ENCODE measurements around the gene RAB34. TPM values are rescaled to one million over a fixed set of nuclear protein-coding genes. Genes with fewer than 3 reads are reported as not detected.
"Not testable (repeated sequence)": the region's sequence is repeated elsewhere in the genome, so short reads cannot be mapped to it uniquely, and the experiment has no call there.

The RAB34 gene
- total and polyA plus RNA-seq, 11 donors: 11.5 to 31.7 (median 17.7) TPM

GRCh38 chr17:28737316-28737715, 19.6 kb upstream of the RAB34 start:
- Histone ChIP-seq H3K27me3 (no peaks in the 10 kb centered on the region), H3K27ac (no peak overlapping the region), H3K4me1 (peaks cover 0 to 8% (median 0%) of the 10 kb centered on the region in 12 donors), H3K9me3 (no peaks in the 10 kb centered on the region), H3K4me3 (no peak overlapping the region), H3K36me3 (no peaks in the 10 kb centered on the region)
- DNase-seq: peak in 1 of 5 donors; percentile 24
- TF ChIP-seq CTCF (IDR thresholded peaks at IDR 0.05): no peak
- TF ChIP-seq POLR2A (IDR thresholded peaks at IDR 0.05): no peak
- ATAC-seq: peak in 1 of 4 donors; percentile 12
- WGBS, 4 donors: 95 to 98% (median 96%) methylated on average over 6 to 12 of the region's 12 CpGs
- intact Hi-C loops (cut with DNase I): no loop called here

GRCh38 chr17:28735913-28736769, 18.5 kb upstream of the RAB34 start:
- H3K36me3 ChIP-seq; intact Hi-C loops (cut with DNase I); H3K4me1 ChIP-seq; H3K27me3 ChIP-seq; H3K27ac ChIP-seq; ATAC-seq; H3K4me3 ChIP-seq; DNase-seq; H3K9me3 ChIP-seq: not testable (repeated sequence)
- WGBS, 4 donors: 95 to 97% (median 95%) methylated on average over 5 to 8 of the region's 8 CpGs

- DNase-seq (peak in 1 of 5 donors; percentile 23), ATAC-seq (no peak)
- Histone ChIP-seq H3K4me3 (no peak overlapping the region), H3K4me1 (no peaks in the 10 kb centered on the region), H3K36me3 (no peaks in the 10 kb centered on the region), H3K9me3 (no peaks in the 10 kb centered on the region), H3K27ac (no peak overlapping the region), H3K27me3 (no peaks in the 10 kb centered on the region)
- intact Hi-C loops (cut with DNase I): no loop called here
- TF ChIP-seq CTCF (IDR thresholded peaks at IDR 0.05) (no peak), POLR2A (IDR thresholded peaks at IDR 0.05) (no peak)
- WGBS, 4 donors: 81 to 91% (median 84%) methylated on average over 5 of the region's 5 CpGs
Measured at GRCh38 chr17:28735242-28735722, 17.6 kb upstream of the RAB34 start.

GRCh38 chr17:28734712-28735241, 17.1 kb upstream of the RAB34 start:
- intact Hi-C loops (cut with DNase I): no loop called here
- no peak for ATAC-seq
- 78 to 89% (median 84%) methylated on average over 6 to 10 of the region's 10 CpGs for WGBS, 4 donors
- Histone ChIP-seq H3K27me3 (no peaks in the 10 kb centered on the region), H3K27ac (no peak overlapping the region), H3K4me1 (no peaks in the 10 kb centered on the region), H3K36me3 (no peaks in the 10 kb centered on the region), H3K9me3 (no peaks in the 10 kb centered on the region), H3K4me3 (no peak overlapping the region)
- DNase-seq: peak in 2 of 5 donors; percentile 14 to 23
- TF ChIP-seq POLR2A (IDR thresholded peaks at IDR 0.05) (no peak), CTCF (IDR thresholded peaks at IDR 0.05) (no peak)

Measured in heart left ventricle (tissue), 16 donors.